Left lobe of liver (tissue), 2 donors: ENCODE measurements around the gene SIX5. TPM values are rescaled to one million over a fixed set of nuclear protein-coding genes. Genes with fewer than 3 reads are reported as not detected.
"Not testable (repeated sequence)": the region's sequence is repeated elsewhere in the genome, so short reads cannot be mapped to it uniquely, and the experiment has no call there.

Experiments used
- ATAC-seq: fragments of 200-7000 bp; cut with Tn5 transposase; one replicate; pipeline ENCODE4 v1.9.1; 2020; ENCODE audit warnings: mild to moderate bottlenecking, moderate library complexity
- DNase-seq: peaks from one replicate; pipeline ENCODE4 v3.0.0-alpha.2; 2020; ENCODE audit warnings: low spot score
- total RNA-seq: library from RNA; stranded (reverse); gene quantifications from one replicate; pipeline ENCODE4 v1.2.1, GENCODE V29; 2021
- donor health status: DM: no; HTN: no; CAD: no; lungs with moderate emphysema.
- donor health status: DM: no; HTN: yes; CAD: no.

The SIX5 gene
- total RNA-seq, 1 donor from 2014 or later, result 12.1 TPM

DNA sequence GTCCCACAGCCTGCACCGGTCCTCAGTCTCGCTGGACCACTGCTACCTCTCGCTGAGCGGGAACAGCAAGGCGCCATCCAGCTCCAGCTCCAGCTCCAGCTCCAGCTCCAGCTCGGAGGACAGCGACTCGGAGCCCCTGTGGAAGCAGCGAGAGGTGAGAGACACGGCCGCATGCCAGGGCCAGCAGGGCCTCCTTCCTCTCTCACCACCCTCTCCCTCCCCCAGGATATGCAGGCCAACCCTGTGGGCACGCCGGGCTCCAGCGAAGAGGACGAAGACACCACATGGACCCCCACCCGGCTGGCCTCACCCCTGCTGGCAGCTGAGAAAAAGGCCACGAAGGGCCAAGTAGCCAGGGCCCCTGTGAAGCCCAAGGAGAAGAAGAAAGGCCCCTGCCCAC, 7.3 kb downstream of the SIX5 start:
- DNase-seq (no peak), ATAC-seq (no peak)

DNA sequence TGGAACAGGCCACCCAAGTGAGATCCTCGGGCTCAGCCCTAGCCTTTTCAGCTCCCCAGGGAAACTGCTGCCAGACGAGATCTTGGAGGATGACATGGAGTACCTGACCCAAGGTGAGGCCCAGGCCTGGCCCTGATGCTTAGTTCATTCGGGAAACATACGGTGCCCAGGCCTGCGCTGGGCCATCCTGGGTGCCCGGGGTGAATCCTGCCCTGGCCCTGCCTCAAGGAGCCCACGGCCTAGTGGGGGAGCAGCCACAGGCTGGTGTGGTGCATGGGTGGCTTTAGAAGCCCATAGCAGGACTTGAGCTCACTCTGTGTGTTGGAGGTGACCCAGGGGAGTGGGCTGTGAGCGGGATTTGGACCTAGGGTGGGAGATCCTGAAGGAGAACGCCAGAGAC, 10.1 kb downstream of the SIX5 start:
- no peak for DNase-seq
- no peak for ATAC-seq

DNA sequence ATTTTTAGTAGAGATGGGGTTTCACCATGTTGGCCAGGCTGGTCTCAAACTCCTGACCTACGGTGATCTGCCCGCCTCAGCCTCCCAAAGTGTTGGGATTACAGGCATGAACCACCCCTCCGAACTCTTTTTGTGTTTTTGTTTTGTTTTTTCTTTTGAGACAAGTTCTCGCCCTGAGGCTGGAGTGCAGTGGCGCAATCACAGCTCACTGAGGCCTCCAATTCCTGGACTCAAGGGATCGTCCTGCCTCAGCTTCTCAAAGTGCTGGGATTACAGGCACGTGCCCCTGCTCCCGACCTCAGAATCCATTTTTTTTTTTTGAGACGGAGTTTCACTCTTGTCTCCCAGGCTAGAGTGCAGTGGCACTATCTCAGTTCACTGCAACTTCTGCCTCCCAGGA, 11.4 kb downstream of the SIX5 start:
- DNase-seq, result no peak
- ATAC-seq, result no peak

DNA sequence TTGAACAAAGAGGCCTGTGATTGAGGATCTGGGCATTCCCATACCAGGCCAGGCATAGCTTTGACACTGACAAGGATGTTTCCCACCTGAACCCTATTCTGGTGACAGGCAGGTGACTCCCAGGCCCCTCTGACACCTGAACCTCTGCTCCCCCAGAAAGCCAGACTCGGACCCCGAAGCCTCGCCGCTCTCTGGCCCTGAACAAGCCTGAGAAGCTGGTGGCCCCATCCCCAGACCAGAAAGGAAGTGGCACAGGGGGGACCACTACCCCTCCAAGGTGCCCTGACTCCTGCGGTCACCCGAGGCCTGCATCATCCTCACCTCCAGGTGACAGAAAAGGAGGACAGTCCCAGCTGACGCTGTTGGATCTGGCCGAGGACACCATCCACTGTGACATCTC, 14.7 kb downstream of the SIX5 start:
- DNase-seq (no peak), ATAC-seq (no peak)

DNA sequence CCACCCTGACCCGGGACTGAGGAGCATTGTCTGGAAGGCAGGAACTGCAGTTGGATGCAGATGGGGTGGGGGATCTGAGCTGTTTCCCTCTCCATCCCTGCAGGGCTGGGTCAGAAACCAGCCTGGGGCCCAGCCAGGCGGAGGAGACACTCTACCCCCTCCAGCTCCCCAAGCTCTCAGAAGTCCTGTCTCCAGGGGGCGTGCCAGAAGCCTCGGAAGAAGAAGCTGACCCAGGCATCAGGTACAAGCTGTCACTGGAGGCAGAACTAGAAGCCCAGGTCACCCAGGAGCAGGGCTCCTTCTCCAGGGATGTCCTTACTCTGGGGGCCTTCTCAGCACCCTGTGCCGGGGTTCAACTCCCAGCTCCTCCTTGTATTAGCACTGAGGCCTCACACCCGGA, 15.5 kb downstream of the SIX5 start:
- DNase-seq, result no peak
- no peak for ATAC-seq

DNA sequence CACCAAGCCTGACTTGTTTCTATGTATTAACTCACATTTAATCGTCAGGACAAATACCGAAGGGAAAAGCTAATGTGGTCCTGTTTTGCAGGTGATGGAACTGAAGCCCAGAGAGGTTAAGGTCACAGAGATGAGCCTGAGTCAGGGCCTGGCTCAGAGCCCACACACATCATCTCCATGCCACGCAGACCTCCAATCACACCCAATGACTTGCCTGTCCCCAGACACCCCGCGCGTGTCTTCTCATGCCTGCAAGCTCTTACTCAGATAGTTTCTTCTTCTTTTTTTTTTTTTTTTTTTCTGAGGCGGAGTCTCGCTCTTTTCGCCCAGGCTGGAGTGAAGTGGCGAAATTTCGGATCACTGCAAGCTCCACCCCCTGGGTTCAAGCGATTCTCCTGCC, 16.4 kb downstream of the SIX5 start:
- DNase-seq, result no peak
- no peak for ATAC-seq

DNA sequence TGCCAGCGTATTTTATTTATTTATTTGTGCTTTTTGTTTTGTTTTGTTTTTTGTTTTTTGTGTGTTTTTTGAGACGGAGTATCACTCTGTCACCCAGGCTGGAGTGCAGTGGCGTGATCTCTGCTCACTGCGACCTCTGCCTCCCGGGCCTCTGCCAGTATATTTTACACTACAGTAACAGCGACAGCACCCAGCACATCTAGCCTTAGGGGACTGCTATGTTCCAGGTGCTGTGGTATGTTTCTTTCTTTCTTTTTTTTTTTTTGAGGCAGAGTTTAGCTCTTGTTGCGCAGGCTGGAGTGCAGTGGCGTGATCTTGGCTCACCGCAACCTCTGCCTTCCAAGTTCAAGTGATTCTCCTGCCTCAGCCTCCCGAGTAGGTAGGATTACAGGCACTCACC, 17.6 kb downstream of the SIX5 start:
- DNase-seq, ATAC-seq: not testable (repeated sequence)

DNA sequence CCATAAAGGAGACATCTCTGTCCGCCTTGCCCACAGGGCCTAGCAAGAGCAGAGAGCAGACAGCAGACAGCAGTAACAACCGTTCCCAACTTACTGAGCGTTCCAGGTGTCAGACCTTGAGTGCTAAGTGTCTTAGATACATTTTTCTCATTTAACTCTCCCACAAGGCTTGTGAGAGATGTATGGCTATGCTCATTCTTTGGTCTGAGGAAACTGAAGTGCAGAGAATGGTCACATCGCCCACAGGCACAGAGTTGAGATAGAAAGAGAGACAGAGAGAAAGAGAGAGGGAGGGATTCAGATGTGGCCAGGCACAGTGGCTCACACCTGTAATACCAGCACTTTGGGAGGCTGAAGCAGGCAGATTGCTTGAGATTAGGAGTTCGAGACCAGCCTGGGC, 21.5 kb downstream of the SIX5 start:
- no peak for ATAC-seq

DNA sequence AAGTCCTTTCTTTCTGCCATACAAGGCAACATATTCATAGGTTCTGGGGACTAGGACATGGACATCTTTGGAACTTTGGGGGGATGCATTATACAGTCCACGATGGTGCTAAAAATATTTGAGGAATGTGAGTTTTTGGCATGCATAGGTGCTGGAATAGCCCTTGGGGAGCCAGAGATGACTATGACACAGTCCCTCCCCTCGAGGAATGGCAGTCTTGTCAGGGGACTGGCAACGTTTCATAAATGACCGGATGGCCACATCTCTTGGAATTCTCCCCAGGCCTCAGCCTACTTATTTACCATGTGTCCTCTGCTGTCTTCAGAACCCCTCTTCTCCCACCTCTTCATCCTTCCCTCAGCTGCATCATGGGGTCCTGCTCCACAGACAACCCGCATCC, 22.2 kb downstream of the SIX5 start:
- ATAC-seq (no peak), DNase-seq (no peak)

More for the DNA sequence above, 21.5 kb downstream of the SIX5 start:
- no peak for DNase-seq

DNA sequence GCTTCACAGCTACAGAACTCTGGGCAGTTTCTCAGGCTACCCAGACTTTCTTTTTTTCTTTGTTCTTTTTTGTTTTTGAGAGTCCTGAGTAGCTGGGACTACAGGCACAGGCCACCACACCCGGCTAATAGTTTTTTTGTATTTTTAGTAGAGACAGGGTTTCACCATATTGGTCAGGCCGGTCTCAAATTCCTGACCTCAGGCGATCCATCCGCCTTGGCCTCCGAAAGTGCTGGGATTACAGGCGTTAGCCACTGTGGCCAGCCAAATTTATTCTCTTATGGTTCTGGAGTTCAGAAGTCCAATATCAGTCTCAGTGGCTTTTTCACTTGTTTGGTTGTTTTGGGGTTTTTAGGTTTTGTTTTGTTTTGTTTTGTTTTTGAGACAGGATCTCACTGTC, 23.4 kb downstream of the SIX5 start:
- ATAC-seq, result no peak
- no peak for DNase-seq

DNA sequence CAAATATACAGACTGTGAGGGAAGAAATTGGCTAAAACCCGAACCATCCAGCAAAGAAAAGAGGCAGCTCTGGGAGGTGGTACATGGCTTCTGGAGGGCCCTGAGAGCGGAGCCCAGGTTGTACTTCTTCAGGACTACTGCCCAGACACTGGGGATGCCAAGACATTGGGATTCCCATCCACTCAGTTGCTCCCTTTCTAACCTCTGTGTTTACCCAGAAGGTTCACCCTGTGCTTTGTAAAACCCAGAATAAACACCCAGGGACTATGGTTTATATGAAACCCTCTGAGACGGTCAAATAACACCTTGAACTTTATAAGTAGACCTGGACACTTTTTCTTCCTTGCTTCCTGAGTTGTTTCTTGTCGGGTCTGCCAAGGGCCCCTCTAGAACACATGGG, 26.1 kb downstream of the SIX5 start:
- ATAC-seq (no peak), DNase-seq (no peak)

DNA sequence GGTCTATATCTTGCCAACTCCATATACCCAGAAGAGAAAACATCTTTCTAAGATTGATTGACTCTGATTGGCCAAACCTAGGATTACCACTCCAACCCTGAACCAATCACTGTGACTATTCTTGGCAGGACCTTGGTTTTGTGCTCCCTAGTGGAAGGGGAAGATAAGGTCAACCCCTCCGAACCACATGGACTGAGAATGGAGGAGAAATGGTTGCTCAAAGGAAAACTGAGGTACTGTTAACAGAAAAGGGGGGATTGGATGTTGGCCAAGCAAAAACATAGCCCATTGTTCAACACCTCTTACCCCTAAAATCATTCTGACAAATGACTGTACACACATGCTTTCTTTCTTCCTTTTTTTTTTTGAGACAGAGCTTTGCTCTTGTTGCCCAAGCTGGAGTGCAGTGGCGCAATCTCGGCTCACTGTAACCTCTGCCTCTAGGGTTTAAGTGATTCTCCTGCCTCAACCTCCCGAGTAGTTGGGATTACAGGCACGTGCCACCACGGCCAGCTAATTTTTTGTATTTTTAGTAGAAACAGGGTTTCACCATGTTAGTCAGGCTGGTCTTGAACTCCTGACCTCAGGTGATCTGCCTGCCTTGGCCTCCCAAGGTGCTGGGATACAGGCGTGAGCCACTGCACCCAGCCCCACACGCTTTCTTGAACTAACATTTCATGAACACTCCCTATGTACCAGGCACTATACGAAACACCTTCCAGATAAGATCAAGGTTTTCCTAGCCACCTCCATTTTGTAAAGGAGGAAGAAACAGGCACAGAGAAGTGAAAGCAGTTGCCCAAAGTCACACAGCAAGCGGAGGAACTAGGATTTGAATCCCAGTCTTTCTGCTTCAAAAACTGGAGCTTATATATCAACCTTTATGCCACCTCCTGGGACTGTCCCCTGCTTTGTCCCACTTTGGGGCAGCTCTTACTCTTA, 29.3 kb downstream of the SIX5 start:
- ATAC-seq, result no peak

DNA sequence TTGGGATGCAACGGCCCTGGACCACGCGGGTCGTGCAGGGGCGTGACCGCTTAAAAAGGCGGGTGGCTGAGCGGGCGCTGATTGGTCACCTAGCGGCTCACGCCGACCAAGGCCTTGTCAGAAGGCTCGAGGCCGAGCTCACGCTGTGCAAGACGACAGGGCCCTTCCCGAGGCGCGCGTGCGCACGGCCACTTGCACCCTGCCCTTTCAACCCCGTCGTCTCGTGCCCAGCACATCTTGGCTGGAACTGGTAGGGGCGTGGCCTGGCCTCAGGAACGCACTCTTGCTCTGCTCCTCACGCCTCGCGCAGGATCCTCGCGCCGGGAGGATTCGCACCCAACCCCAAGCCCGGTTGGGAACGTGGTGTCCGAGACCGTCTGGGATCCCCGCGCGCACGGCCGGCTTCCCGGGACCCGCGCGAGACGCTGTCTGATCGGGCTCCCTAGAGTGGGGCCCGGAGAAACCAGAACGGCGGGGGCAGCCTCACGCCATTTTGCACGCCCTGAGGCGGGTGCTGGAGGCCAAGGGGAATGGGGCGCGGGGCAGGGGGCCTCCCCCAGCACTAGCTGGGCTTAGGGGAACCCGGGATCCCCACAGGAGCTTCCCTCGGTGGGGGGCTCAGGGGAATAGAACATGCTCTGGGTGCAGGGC, 35.8 kb downstream of the SIX5 start, which contains the start of gene MEIOSIN:
TSS of gene MEIOSIN (plus strand) at position 280 of the 651 bp plus-strand sequence. CDS start 1,938 bp downstream, outside the sequence.
- DNase-seq (no peak), ATAC-seq (no peak)

More for the DNA sequence above, 29.3 kb downstream of the SIX5 start:
- DNase-seq, result no peak

DNA sequence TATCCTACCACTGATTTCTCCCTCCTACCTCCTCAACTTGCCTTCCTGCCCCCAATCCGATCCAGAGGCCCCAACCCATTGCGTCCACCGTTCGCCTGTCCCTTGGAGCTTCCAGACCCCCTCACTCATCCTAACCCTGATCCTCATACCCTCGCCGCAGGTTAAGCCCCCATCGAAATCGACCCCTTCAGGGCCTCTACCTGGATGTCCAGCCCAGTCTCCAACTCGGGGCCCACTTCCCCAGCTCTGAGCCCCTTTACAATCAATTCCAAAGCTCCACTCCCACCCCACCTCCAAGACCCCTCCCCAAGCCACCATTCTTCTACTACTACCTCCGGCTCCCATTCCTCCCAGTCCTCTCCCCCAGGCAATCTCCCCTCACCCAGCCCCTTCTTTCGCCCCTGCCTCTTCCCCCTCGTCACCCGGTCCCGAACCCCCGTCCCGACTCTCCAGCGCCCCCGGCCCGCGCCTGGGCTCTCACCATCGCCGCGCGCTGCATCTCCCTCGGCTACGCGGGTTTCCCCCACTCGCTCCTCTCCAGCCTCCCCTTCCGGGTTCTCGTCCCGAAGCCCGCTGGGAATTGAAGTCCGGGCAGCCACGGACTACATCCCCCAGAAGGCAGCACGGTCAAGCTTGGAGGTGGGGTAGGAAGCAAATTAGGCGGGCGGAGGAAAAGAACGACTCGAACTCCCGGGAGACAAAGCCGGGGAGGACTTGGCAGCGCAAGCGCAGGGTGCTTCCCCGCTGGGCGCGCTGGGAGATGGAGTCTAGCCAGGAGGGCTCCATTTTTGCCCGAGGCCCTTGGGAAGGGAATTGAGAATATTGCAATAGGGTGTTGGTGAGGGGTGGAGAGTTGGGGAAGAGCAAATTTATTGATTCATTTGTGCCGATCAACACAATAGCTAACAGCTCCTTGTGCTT, 38.4 kb downstream of the SIX5 start, which contains the start of gene FBXO46:
TSS of gene FBXO46 (minus strand) at position 529 of the 921 bp plus-strand sequence. CDS start 17,401 bp downstream, outside the sequence.
- ATAC-seq, result peak; percentile 98
- DNase-seq, result peak; percentile 98

DNA sequence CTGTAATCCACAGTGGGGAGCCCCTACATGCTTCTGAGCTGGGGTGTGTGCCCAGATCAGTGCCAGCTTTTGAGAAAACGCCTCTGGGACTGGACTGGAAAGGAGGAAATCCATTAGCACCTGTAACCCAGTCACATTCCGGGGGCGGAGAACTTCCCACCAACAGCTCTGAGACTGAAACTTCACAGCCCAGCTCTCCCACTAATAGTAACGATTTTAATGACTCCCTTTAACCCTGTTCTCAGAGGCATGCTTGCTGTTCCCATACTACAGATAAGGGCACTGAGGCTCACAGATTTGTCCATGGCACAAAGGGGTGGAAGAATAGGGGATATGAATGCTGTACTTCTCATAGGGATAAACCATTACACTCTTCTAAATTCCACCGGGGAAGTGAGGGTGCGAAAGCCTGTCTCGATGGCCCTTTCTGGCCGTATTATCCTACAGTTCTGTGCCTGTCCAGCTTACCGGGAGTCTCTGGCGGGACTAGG, 39.2 kb downstream of the SIX5 start:
- ATAC-seq, result no peak
- DNase-seq, result no peak

DNA sequence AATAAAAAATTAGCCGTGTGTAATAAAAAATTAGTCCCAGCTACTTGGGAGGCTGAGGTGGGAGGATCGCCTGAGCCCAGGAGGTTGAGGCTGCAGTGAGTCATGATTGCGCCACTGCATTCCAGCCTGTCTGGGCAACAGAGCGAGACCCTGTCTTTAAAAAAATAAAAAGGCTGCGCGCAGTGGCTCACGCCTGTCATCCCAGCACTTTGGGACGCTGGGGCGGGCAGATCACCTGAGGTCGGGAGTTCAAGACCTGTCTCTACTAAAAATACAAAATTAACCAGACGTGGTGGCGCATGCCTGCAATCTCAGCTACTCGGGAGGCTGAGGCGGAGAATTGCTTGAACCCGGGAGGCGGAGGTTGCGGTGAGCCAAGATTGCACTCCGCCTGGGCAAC, 40.4 kb downstream of the SIX5 start:
- DNase-seq, ATAC-seq: not testable (repeated sequence)

DNA sequence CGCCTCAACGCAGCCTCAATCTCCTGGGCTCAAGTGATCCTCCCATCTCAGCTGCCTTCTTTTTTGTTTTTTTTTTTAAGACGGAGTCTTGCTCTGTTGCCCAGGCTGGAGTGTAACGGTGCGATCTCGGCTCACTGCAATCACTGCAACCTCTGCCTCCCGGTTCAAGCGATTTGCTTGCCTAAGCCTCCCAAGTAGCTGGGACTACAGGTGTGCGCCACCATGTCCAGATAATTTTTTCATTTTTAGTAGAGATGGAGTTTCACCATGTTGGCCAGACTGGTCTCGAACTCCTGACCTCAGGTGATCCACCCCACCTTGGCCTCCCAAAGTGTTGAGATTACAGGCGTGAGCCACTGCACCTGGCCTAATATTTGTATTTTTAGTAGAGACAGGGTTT, 49.0 kb downstream of the SIX5 start:
- not testable (repeated sequence) for ATAC-seq, DNase-seq

DNA sequence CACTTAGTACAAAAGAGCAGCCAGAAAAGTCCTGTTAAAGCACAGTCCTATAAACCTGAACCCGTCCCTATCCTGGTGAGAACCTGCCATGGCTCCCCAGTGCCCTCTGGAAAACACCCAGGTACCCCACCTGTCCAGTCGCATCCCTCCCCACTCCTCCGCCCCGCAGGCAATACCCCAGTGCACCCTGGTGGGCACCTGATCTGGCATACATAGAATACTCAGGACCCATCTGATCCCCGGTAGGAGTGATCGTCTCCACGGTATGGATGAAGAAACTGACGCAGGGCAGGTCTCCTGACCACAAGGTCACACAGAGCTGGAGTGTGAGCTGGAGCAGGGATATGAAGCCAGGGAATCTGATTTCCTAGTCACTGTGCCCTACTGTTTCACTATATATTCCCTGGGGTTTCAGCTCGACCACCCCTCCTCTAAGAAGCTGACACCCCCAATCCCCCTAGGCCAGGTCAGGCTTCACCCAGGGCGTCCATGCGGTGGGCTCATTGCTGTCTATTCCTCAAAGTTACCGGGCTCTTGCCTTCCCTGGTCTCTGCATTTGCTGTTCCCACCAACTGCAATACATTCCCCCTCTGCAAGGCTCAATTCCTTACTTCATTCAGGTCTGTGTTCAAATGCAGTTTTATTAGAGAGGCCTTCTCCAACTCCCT, 50.9 kb downstream of the SIX5 start:
- DNase-seq, result peak; percentile 52
- ATAC-seq, result no peak

DNA sequence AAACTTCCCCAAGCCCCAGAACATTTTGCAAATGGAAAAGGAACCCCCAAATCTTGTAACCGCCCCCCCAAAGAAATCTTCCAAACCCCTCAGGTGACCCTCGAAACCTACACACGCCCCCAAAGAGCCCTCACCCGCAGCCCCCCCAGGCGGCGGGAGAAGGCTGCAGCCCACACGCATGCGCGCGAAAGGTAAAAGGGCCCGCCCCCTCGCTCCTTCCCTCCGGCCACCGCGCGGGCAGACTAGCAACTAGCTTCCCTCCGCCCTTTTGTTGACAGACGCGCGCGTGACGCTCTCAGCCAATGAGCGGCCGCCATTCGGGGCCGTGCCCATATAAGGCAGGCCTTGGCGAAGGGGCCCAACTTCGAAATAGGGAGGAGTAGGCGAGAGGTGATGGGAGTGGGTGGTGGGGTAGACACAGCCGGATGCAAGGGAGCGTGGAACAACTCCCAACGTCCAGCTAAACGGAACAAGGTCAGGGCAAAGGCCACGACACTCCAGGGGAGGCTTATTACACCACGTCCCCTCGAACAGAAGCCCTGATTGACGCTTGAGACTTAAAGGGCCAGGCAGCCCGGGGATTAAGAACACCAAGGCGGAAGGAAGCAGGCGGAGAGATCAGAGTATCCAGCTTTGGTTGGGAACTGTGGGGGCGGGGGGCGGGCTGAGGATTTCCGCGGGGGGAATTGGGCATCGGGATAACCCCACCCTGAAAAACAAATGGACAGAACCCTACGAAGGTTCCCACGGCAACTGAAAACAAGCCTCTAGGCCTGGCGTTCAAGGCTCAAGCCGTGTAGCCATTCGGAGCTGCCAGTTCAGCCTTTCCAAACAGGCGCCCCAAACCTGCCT, 51.7 kb downstream of the SIX5 start:
- ATAC-seq (peak; percentile 89), DNase-seq (peak; percentile 100)
